ENCODE measurements around the gene UTS2R. TPM values are rescaled to one million over a fixed set of nuclear protein-coding genes. Genes with fewer than 3 reads are reported as not detected.

The UTS2R gene
- polyA plus RNA-seq, 3 donors: not detected

GRCh38 chr17:82397449-82398335, 26.1 kb downstream of the UTS2R start:
- no peak for DNase-seq

GRCh38 chr17:82399041-82399441, 27.5 kb downstream of the UTS2R start:
- no peak for DNase-seq
- intact Hi-C loops (cut with micrococcal nuclease): no loop called here
- Mint-ChIP-seq H3K4me1 (peaks cover 27% of the 10 kb centered on the region), H3K27ac (peak overlapping the region in 1 of 7 donors; percentile 40), H3K36me3 (peaks cover 25 to 49% of the 10 kb centered on the region in 2 donors), H3K27me3 (ENCODE audit: low read depth in 3 of 3) (peaks cover 1 to 6% (median 3%) of the 10 kb centered on the region in 3 donors), H3K9me3 (no peaks in the 10 kb centered on the region), H3K4me3 (no peak overlapping the region)
- no peak overlapping the region for H3K4me3 ChIP-seq (replicated peaks in 1 of 3; ENCODE audit: low read depth in 2 of 3, low read length in 3 of 3)
- peaks cover 28 to 30% of the 10 kb centered on the region in 2 donors for H3K4me1 ChIP-seq (ENCODE audit: control insufficient read depth in 1 of 2, insufficient read depth in 2 of 2, low read length in 2 of 2)
- TF ChIP-seq CTCF (IDR thresholded peaks at IDR 0.05): no peak
- H4K20me1 ChIP-seq (ENCODE audit: insufficient read depth, low read length): no peaks in the 10 kb centered on the region
- H3K27me3 ChIP-seq (ENCODE audit: control insufficient read depth in 2 of 2, insufficient read depth in 2 of 2, low read length in 2 of 2): no peaks in the 10 kb centered on the region
- no peaks in the 10 kb centered on the region for H3K79me2 ChIP-seq (ENCODE audit: insufficient read depth, low read length)
- H3K4me2 ChIP-seq (replicated peaks; ENCODE audit: extremely low read depth, low read length, poor library complexity, severe bottlenecking): no peak overlapping the region
- H3K27ac ChIP-seq (ENCODE audit: low read depth in 1 of 2, low read length in 2 of 2): no peak overlapping the region
- H3K9me3 ChIP-seq (replicated peaks in 1 of 2; ENCODE audit: control insufficient read depth in 1 of 2, insufficient read depth in 1 of 2, low read length in 2 of 2): no peaks in the 10 kb centered on the region
- peaks cover 10% of the 10 kb centered on the region in 2 donors for H3K36me3 ChIP-seq (replicated peaks in 1 of 2; ENCODE audit: control insufficient read depth in 1 of 2, insufficient read depth in 2 of 2, low read length in 2 of 2)
- H3K9ac ChIP-seq (ENCODE audit: insufficient read depth, low read length, poor library complexity, severe bottlenecking): peak overlapping the region; percentile 0
- 33% methylated on average over 13 of the region's 13 CpGs for WGBS (ENCODE audit: insufficient coverage)
- no peak overlapping the region for H2AFZ ChIP-seq (ENCODE audit: insufficient read depth, low read depth, low read length, poor library complexity, severe bottlenecking)

More at GRCh38 chr17:82397449-82398335, 26.1 kb downstream of the UTS2R start:
- Histone ChIP-seq H3K9me3 (replicated peaks in 1 of 2; ENCODE audit: control insufficient read depth in 1 of 2, insufficient read depth in 1 of 2, low read length in 2 of 2) (no peaks in the 10 kb centered on the region), H3K79me2 (ENCODE audit: insufficient read depth, low read length) (no peaks in the 10 kb centered on the region), H3K9ac (ENCODE audit: insufficient read depth, low read length, poor library complexity, severe bottlenecking) (no peak overlapping the region), H3K27ac (ENCODE audit: low read depth in 1 of 2, low read length in 2 of 2) (no peak overlapping the region), H3K4me1 (ENCODE audit: control insufficient read depth in 1 of 2, insufficient read depth in 2 of 2, low read length in 2 of 2) (peaks cover 28 to 30% of the 10 kb centered on the region in 2 donors), H3K36me3 (replicated peaks in 1 of 2; ENCODE audit: control insufficient read depth in 1 of 2, insufficient read depth in 2 of 2, low read length in 2 of 2) (peaks cover under 1 to 8% of the 10 kb centered on the region in 2 donors), H4K20me1 (ENCODE audit: insufficient read depth, low read length) (no peaks in the 10 kb centered on the region), H3K4me2 (replicated peaks; ENCODE audit: extremely low read depth, low read length, poor library complexity, severe bottlenecking) (no peak overlapping the region), H2AFZ (ENCODE audit: insufficient read depth, low read depth, low read length, poor library complexity, severe bottlenecking) (no peak overlapping the region), H3K27me3 (ENCODE audit: control insufficient read depth in 2 of 2, insufficient read depth in 2 of 2, low read length in 2 of 2) (no peaks in the 10 kb centered on the region), H3K4me3 (replicated peaks in 1 of 3; ENCODE audit: low read depth in 2 of 3, low read length in 3 of 3) (no peak overlapping the region)
- 94% methylated on average over 35 of the region's 38 CpGs for WGBS (ENCODE audit: insufficient coverage)
- no peaks in the 10 kb centered on the region for H3K9me3 Mint-ChIP-seq
- peaks cover 27% of the 10 kb centered on the region for H3K4me1 Mint-ChIP-seq
- H3K27me3 Mint-ChIP-seq (ENCODE audit: low read depth in 3 of 3): peaks cover 1 to 6% (median 6%) of the 10 kb centered on the region in 3 donors
- intact Hi-C loops (cut with micrococcal nuclease): no loop called here
- TF ChIP-seq CTCF (IDR thresholded peaks at IDR 0.05): no peak
- H3K27ac Mint-ChIP-seq: no peak overlapping the region
- H3K4me3 Mint-ChIP-seq: no peak overlapping the region
- H3K36me3 Mint-ChIP-seq: peaks cover 24 to 49% of the 10 kb centered on the region in 2 donors

All from CD14-positive monocyte (primary cell).